NB4 (cell line): ENCODE results near the gene LURAP1L.

Source experiments
- DNase-seq: peaks from one replicate; pipeline ENCODE4 v3.0.0; 2010; ENCODE audit warnings: low read depth
- H3K4me3 ChIP-seq: one replicate; pipeline ENCODE4 v1.5.1; 2011; ENCODE audit warnings: mild to moderate bottlenecking, low read depth, low read length, moderate library complexity
- CTCF ChIP-seq: IDR thresholded peaks from one replicate; pipeline ENCODE4 v1.5.1; 2012; ENCODE audit warnings: low read depth, low read length
- MAX ChIP-seq: IDR thresholded peaks from 2 replicates; pipeline ENCODE4 v1.6.1; 2011; ENCODE audit warnings: low read depth, low read length
- MYC ChIP-seq: IDR thresholded peaks from 2 replicates; pipeline ENCODE4 v1.6.1; 2011; ENCODE audit warnings: low read depth, low read length
- POLR2A ChIP-seq: IDR thresholded peaks from 2 replicates; pipeline ENCODE4 v1.6.1; 2011; ENCODE audit warnings: mild to moderate bottlenecking; ENCODE audit not compliant: insufficient read length; ENCODE audit errors: extremely low read depth

Gene LURAP1L

DNA sequence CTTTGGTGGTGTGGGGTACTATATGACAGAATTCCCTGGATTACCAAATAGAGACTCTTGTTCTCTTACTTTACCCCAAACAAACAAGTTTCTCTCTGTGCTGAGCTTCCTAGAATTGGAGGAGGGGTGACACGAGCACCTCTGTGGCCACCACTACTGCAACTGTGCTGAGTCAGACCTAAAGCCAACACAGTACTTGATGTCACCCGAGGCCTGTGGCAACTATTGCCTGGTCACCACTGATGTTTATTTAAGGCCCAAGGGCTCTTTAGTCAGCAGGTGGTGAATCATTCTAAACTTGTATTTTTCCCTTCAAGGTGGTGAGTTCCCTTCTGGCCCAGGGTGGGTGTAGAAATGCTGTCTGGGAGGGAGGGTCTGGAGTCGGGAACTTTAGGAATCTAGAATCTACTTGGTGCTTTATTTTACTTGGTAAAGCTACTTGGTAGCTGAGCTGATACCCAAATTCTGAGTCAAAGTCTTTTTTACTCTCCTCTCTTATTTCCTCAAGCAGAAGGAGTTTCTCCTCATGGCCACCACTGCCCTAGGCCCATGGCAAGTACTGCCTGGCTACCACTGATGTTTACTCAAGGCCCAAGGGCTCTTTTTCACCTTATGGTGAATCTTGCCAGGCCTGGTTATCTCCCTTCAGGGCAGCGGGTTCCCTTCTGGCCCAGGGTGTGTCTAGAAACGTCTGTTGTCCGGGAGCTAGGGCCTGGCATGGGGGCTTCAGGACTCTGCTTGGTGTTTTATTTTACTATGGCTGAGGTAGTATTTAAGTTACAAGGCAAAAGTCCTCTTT is 9.8 kb downstream of the LURAP1L start:
- no peak overlapping the region for H3K4me3 ChIP-seq
- DNase-seq = peak; percentile 28
- TF ChIP-seq MYC = no peak
- TF ChIP-seq CTCF = no peak
- TF ChIP-seq POLR2A = no peak
- no peak for TF ChIP-seq MAX

GRCh38 chr9:12785260-12785770 is 10.5 kb downstream of the LURAP1L start:
- H3K4me3 ChIP-seq = no peak overlapping the region
- DNase-seq = no peak
- TF ChIP-seq MYC = no peak
- no peak for TF ChIP-seq CTCF
- no peak for TF ChIP-seq POLR2A
- TF ChIP-seq MAX = no peak

- no peak for DNase-seq
- no peak for TF ChIP-seq POLR2A
- H3K4me3 ChIP-seq = no peak overlapping the region
These were observed 11.1 kb downstream of the LURAP1L start for GRCh38 chr9:12785941-12786340.

DNA sequence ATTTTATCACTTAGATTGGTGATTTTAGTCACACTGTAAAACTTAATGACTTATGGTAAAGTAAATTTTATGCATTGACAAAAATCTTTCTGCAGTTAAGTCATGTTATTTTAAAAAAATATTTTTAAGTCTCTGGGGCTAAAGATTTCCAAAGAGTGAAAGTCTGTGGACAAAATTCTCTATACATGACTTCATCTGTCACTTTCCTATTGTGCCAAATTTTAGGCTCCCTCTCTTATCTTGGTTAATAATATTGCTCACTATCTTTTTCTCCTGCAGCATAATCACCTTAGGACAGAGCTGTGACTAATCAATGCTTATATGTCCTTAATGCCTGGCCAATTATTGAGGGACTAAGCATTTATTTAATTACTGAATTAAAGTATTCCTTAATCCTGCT is 15.2 kb downstream of the LURAP1L start:
- DNase-seq = no peak
- H3K4me3 ChIP-seq = no peak overlapping the region
- TF ChIP-seq POLR2A = no peak
- no peak for TF ChIP-seq CTCF
- TF ChIP-seq MYC = no peak
- no peak for TF ChIP-seq MAX

GRCh38 chr9:12790883-12791282 is 16.1 kb downstream of the LURAP1L start:
- H3K4me3 ChIP-seq = no peak overlapping the region
- no peak for DNase-seq
- TF ChIP-seq MAX (no peak), CTCF (no peak), MYC (no peak), POLR2A (no peak)

GRCh38 chr9:12794101-12794799 is 19.4 kb downstream of the LURAP1L start:
- H3K4me3 ChIP-seq = no peak overlapping the region
- TF ChIP-seq POLR2A (no peak), CTCF (no peak), MAX (no peak), MYC (no peak)
- DNase-seq = no peak
